Neural cell (in vitro differentiated cells): ENCODE data around the gene ZCWPW1.

Source experiments
- EP300 ChIP-seq: fragments of 450-650 bp; conservative IDR thresholded peaks from 2 replicates; pipeline ENCODE4 v1.6.1; 2014; ENCODE audit warnings: antibody characterized with exemption, mild to moderate bottlenecking, moderate library complexity; ENCODE audit not compliant: poor library complexity, severe bottlenecking
- EZH2 ChIP-seq: fragments of 200-600, 300-800 bp; shearing (Covaris generic), sonication (generic); IDR thresholded peaks from 2 replicates; pipeline ENCODE4 v1.6.1; 2014; ENCODE audit warnings: antibody characterized with exemption, low read length, borderline replicate concordance, mild to moderate bottlenecking; ENCODE audit not compliant: insufficient read depth, poor library complexity, severe bottlenecking
- MXI1 ChIP-seq: fragments of 450-650 bp; conservative IDR thresholded peaks from 2 replicates; pipeline ENCODE4 v1.6.1; 2014; ENCODE audit warnings: antibody characterized with exemption, mild to moderate bottlenecking; ENCODE audit not compliant: poor library complexity, severe bottlenecking
- POLR2AphosphoS5 ChIP-seq: IDR thresholded peaks from 2 replicates; pipeline ENCODE4 v1.6.1; 2012
- RAD21 ChIP-seq: fragments of 450-650 bp; conservative IDR thresholded peaks from 2 replicates; pipeline ENCODE4 v1.6.1; 2014; ENCODE audit warnings: antibody characterized with exemption, mild to moderate bottlenecking, moderate library complexity
- TAF1 ChIP-seq: IDR thresholded peaks from 2 replicates; pipeline ENCODE4 v1.6.1; 2012; ENCODE audit warnings: low read depth
- TF ChIP-seq, protein P1 (sequence below): fragments of 450-650 bp; IDR thresholded peaks from 2 replicates; pipeline ENCODE4 v1.5.1; 2014; ENCODE audit warnings: antibody characterized with exemption, mild to moderate bottlenecking, moderate library complexity; ENCODE audit not compliant: poor library complexity, severe bottlenecking
- TF ChIP-seq, protein P2 (sequence below): IDR thresholded peaks from 2 replicates; pipeline ENCODE4 v1.6.1; 2012; ENCODE audit warnings: borderline replicate concordance

DNA sequence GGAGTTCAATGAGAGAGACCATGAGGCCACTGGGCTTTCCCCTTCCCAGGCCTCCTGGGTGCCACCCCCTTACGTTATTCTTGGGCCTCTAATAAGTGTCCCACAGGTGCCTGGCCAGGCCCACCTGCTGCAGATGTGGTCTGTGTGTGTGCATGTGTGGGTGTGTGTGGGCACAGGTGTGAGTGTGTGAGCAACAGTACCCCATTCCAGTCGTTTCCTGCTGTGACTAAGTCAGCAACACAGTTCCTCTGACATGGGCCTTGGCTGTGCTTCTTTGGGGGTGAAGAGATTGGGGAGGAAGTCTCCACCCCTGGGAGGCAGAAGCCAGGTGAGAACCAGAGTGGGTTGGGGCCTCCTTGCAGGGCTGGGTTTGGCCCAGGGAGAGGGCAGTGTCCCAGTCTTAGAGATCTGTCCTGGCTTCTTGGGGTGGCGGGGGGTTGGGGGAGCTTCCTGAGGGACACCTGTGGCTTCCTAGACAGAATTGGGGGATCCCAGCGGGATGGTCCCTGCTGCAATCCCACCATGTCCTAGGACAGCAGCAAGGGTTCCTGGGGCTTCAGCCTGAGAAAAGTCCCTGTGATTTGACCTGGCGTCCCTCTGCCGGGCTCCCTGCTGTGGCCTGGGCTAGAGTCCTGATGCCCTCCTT, 74.7 kb downstream of the ZCWPW1 start:
- TF ChIP-seq POLR2AphosphoS5 (no peak), MXI1 (no peak), EZH2 (no peak), EP300 (no peak), TAF1 (no peak), RAD21 (no peak)
- TF ChIP-seq, protein P1, sequence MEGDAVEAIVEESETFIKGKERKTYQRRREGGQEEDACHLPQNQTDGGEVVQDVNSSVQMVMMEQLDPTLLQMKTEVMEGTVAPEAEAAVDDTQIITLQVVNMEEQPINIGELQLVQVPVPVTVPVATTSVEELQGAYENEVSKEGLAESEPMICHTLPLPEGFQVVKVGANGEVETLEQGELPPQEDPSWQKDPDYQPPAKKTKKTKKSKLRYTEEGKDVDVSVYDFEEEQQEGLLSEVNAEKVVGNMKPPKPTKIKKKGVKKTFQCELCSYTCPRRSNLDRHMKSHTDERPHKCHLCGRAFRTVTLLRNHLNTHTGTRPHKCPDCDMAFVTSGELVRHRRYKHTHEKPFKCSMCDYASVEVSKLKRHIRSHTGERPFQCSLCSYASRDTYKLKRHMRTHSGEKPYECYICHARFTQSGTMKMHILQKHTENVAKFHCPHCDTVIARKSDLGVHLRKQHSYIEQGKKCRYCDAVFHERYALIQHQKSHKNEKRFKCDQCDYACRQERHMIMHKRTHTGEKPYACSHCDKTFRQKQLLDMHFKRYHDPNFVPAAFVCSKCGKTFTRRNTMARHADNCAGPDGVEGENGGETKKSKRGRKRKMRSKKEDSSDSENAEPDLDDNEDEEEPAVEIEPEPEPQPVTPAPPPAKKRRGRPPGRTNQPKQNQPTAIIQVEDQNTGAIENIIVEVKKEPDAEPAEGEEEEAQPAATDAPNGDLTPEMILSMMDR: no peak
- TF ChIP-seq, protein P2, sequence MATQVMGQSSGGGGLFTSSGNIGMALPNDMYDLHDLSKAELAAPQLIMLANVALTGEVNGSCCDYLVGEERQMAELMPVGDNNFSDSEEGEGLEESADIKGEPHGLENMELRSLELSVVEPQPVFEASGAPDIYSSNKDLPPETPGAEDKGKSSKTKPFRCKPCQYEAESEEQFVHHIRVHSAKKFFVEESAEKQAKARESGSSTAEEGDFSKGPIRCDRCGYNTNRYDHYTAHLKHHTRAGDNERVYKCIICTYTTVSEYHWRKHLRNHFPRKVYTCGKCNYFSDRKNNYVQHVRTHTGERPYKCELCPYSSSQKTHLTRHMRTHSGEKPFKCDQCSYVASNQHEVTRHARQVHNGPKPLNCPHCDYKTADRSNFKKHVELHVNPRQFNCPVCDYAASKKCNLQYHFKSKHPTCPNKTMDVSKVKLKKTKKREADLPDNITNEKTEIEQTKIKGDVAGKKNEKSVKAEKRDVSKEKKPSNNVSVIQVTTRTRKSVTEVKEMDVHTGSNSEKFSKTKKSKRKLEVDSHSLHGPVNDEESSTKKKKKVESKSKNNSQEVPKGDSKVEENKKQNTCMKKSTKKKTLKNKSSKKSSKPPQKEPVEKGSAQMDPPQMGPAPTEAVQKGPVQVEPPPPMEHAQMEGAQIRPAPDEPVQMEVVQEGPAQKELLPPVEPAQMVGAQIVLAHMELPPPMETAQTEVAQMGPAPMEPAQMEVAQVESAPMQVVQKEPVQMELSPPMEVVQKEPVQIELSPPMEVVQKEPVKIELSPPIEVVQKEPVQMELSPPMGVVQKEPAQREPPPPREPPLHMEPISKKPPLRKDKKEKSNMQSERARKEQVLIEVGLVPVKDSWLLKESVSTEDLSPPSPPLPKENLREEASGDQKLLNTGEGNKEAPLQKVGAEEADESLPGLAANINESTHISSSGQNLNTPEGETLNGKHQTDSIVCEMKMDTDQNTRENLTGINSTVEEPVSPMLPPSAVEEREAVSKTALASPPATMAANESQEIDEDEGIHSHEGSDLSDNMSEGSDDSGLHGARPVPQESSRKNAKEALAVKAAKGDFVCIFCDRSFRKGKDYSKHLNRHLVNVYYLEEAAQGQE: no peak
